DMS 273 (cell line): Measurements from ENCODE around the gene SFRP4.

ENCODE experiments used
- DNase-seq: peaks from one replicate; lab custom pipeline; 2025; ENCODE audit not compliant: unreplicated experiment; lab: John Stamatoyannopoulos, UW

Gene SFRP4

GRCh38 chr7:37925620-37926019, 9.0 kb upstream of the SFRP4 start:
- DNase-seq, result no peak

GRCh38 chr7:37924491-37925041, 7.9 kb upstream of the SFRP4 start:
- no peak for DNase-seq

GRCh38 chr7:37923996-37924395, 7.4 kb upstream of the SFRP4 start:
- DNase-seq, result no peak

- peak; percentile 39 for DNase-seq
These were observed 5.3 kb upstream of the SFRP4 start for GRCh38 chr7:37921876-37922275.

GRCh38 chr7:37920849-37921805, 4.5 kb upstream of the SFRP4 start:
- peak; percentile 92 for DNase-seq

GRCh38 chr7:37920305-37920848, 3.8 kb upstream of the SFRP4 start, which contains the start of gene EPDR1:
Gene EPDR1, plus strand, starts transcription at chr7:37920640. Its CDS starts 300 bp downstream, at chr7:37920940.
- peak; percentile 96 for DNase-seq

GRCh38 chr7:37918526-37918925, 1.9 kb upstream of the SFRP4 start:
- no peak for DNase-seq

- peak; percentile 79 for DNase-seq
These were observed 472 bp downstream of the SFRP4 start for GRCh38 chr7:37916017-37916672.

- DNase-seq, result peak; percentile 21
These were observed 1.2 kb downstream of the SFRP4 start for GRCh38 chr7:37915438-37915837.

- no peak for DNase-seq
These were observed 3.9 kb downstream of the SFRP4 start for GRCh38 chr7:37912756-37913155.

- no peak for DNase-seq
These were observed 8.3 kb downstream of the SFRP4 start for GRCh38 chr7:37908221-37908788.

GRCh38 chr7:37901890-37902524, 14.6 kb downstream of the SFRP4 start:
- DNase-seq, result peak; percentile 40

- peak; percentile 83 for DNase-seq
These were observed 15.3 kb downstream of the SFRP4 start for GRCh38 chr7:37901236-37901827.

GRCh38 chr7:37899712-37900247, 16.8 kb downstream of the SFRP4 start:
- DNase-seq, result no peak

- no peak for DNase-seq
These were observed 21.9 kb downstream of the SFRP4 start for GRCh38 chr7:37894671-37895070.

- no peak for DNase-seq
These were observed 23.3 kb downstream of the SFRP4 start for GRCh38 chr7:37893359-37893758.

- DNase-seq, result no peak
These were observed 34.5 kb downstream of the SFRP4 start for GRCh38 chr7:37882086-37882485.
